Measurements from ENCODE around the gene LRCH1.

LRCH1 gene

GRCh38 chr13:46672338-46673090 lies 119.5 kb downstream of the LRCH1 start:
- DNase-seq: no peak
- Histone ChIP-seq H3K9me3 (ENCODE audit: control extremely low read depth in 1 of 5, control insufficient read depth in 4 of 5, insufficient read depth in 2 of 5, low read depth in 1 of 5, low read length in 4 of 5) (peaks cover 0 to 2% (median 0%) of the 10 kb centered on the region in 5 experiments), H3K27me3 (replicated peaks in 2 of 5; ENCODE audit: control insufficient read depth in 4 of 5, insufficient read depth in 5 of 5, low read length in 4 of 5) (no peaks in the 10 kb centered on the region), H3K36me3 (ENCODE audit: control insufficient read depth in 4 of 4, insufficient read depth in 4 of 4, low read length in 3 of 4) (peaks cover 4 to 22% (median 6%) of the 10 kb centered on the region in 4 experiments), H3K27ac (ENCODE audit: insufficient read depth in 1 of 2, low read depth in 1 of 2, low read length in 2 of 2, poor library complexity in 1 of 2, severe bottlenecking in 2 of 2) (no peak overlapping the region), H3K4me1 (ENCODE audit: control extremely low read depth in 1 of 4, control insufficient read depth in 4 of 4, insufficient read depth in 4 of 4, low read length in 3 of 4) (peaks cover 3 to 28% (median 20%) of the 10 kb centered on the region in 4 experiments), H3K4me3 (ENCODE audit: control insufficient read depth in 1 of 7, extremely low read depth in 1 of 7, insufficient read depth in 4 of 7, low read depth in 2 of 7, low read length in 6 of 7) (no peak overlapping the region)
- 98% methylated on average over 11 of the region's 15 CpGs for WGBS (ENCODE audit: insufficient coverage)
- CTCF ChIA-PET: interaction anchor here (0.7 to 1.6 kb wide), 3 partner anchors 9 to 59 kb away, joined by 3 read pairs; no protein-coding TSS in a partner anchor
- POLR2A ChIA-PET: no interaction called here

DNA sequence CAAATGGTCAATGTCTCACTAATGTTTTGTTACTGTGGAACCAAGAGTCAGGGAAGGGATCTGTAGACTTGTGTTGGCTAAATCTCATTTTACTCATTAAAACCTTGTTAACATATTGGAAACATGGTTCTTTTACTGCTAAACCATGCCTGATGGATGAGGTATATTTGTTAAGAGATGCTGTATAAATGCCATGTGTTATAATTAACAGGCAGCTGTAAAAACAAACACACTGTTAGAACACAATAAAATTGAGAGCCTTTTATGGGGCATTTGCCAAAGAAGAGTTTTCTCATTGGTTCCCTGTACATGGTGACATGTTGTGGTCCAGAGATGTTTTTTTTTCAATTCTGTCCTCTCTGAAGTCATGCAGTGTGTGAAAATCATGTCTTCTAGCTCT lies 122.0 kb downstream of the LRCH1 start:
- Histone ChIP-seq H3K36me3 (ENCODE audit: control insufficient read depth in 4 of 4, insufficient read depth in 4 of 4, low read length in 3 of 4) (peaks cover 4 to 18% (median 6%) of the 10 kb centered on the region in 4 experiments), H3K27me3 (replicated peaks in 2 of 5; ENCODE audit: control insufficient read depth in 4 of 5, insufficient read depth in 5 of 5, low read length in 4 of 5) (no peaks in the 10 kb centered on the region), H3K9me3 (ENCODE audit: control extremely low read depth in 1 of 5, control insufficient read depth in 4 of 5, insufficient read depth in 2 of 5, low read depth in 1 of 5, low read length in 4 of 5) (peaks cover 0 to 2% (median 0%) of the 10 kb centered on the region in 5 experiments), H3K4me3 (ENCODE audit: control insufficient read depth in 1 of 7, extremely low read depth in 1 of 7, insufficient read depth in 4 of 7, low read depth in 2 of 7, low read length in 6 of 7) (no peak overlapping the region), H3K27ac (ENCODE audit: insufficient read depth in 1 of 2, low read depth in 1 of 2, low read length in 2 of 2, poor library complexity in 1 of 2, severe bottlenecking in 2 of 2) (no peak overlapping the region), H3K4me1 (ENCODE audit: control extremely low read depth in 1 of 4, control insufficient read depth in 4 of 4, insufficient read depth in 4 of 4, low read length in 3 of 4) (peaks cover 7 to 16% (median 12%) of the 10 kb centered on the region in 4 experiments)
- no peak for DNase-seq
- ChIA-PET CTCF (interaction anchor here (1.1 to 1.4 kb wide), 3 partner anchors 10 to 122 kb away, joined by 3 to 5 read pairs (median 3); partner anchors contain the start of gene LRCH1), POLR2A (no interaction called here)

DNA sequence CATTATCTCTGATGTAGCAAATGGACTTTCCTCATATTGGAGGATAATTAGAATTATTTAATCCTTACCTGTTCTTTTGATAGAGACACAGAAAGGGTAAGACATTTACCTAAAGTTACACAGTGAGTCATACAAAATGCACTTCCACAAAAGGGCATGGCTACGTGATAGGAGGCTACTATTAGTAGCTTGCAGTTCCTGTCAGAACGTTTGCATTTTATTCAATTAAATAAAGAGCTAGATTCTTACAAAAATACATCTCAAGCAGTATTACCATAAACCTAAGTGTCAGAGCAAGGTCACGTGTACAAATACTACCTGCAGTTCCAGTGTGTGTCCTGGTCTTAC lies 123.4 kb downstream of the LRCH1 start:
- ChIA-PET POLR2A (no interaction called here), CTCF (no interaction called here)
- Histone ChIP-seq H3K4me3 (ENCODE audit: control insufficient read depth in 1 of 7, extremely low read depth in 1 of 7, insufficient read depth in 4 of 7, low read depth in 2 of 7, low read length in 6 of 7) (no peak overlapping the region), H3K4me1 (ENCODE audit: control extremely low read depth in 1 of 4, control insufficient read depth in 4 of 4, insufficient read depth in 4 of 4, low read length in 3 of 4) (peaks cover 13 to 24% (median 17%) of the 10 kb centered on the region in 4 experiments), H3K9me3 (ENCODE audit: control extremely low read depth in 1 of 5, control insufficient read depth in 4 of 5, insufficient read depth in 2 of 5, low read depth in 1 of 5, low read length in 4 of 5) (peaks cover 0 to 2% (median 0%) of the 10 kb centered on the region in 5 experiments), H3K36me3 (ENCODE audit: control insufficient read depth in 4 of 4, insufficient read depth in 4 of 4, low read length in 3 of 4) (peaks cover 4 to 8% (median 5%) of the 10 kb centered on the region in 4 experiments), H3K27me3 (replicated peaks in 2 of 5; ENCODE audit: control insufficient read depth in 4 of 5, insufficient read depth in 5 of 5, low read length in 4 of 5) (no peaks in the 10 kb centered on the region), H3K27ac (ENCODE audit: insufficient read depth in 1 of 2, low read depth in 1 of 2, low read length in 2 of 2, poor library complexity in 1 of 2, severe bottlenecking in 2 of 2) (no peak overlapping the region)
- WGBS (ENCODE audit: insufficient coverage): 83% methylated on average over 3 of the region's 3 CpGs
- DNase-seq: no peak

DNA sequence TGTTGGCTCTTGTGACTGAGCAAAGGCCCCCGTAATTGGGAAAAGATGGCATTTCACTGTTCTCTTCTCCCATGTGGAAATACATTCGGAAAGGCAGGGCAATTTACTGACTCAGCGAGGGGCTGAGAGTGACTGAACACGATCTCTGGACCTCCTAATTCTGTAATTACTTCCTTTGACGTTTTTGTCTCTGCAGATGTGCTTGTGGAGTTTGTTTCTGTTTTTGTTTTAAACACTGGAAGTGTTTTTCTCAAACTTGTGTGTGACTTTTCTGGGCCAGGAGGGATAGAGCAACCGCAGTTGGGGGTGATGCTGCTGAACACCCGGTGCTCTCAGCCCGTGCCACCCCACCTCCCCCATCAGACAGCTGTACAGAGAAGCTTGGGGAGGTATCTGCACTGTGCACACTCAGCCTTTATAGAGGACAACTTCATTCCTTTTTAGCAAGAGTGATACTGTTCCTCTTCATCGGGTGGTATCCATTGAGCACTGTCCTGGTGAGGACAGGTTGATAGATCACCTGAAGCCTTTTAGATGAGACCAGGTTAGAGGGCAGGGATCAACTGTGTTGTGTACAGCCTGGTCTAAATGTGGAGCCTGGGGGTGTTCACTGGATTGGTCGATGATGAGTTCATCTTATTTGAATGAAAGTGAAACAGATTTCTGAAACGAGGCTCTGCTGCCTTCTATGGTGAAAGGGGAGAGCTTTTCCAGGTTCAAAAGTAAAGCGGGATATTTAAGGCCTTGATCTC lies 126.6 kb downstream of the LRCH1 start:
- POLR2A ChIA-PET: interaction anchor here (0.9 kb wide), 1 partner anchor 96 kb away, joined by 3 read pairs; no protein-coding TSS in a partner anchor

DNA sequence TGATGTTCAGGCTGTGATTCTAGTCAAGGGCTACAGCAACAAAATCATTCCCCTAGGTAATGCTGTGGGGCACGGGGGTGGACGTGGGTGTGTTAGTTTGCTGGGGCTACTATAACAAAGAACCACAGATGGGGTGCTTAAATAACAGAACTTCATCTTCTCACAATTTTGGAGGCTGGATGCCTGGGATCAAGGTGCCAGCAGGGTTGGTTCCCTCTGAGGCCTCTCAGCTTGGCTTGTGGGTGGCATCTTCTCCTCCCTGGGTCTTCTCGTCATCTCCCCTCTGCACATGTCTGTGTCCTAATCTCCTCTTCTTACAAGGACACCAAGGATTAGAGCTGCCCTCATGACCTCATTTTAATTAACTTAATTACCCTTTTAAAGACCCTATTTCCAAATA lies 129.0 kb downstream of the LRCH1 start:
- POLR2A ChIA-PET: no interaction called here
- DNase-seq: no peak
- no peaks in the 10 kb centered on the region for H3K9me3 ChIP-seq (ENCODE audit: control extremely low read depth in 1 of 5, control insufficient read depth in 4 of 5, insufficient read depth in 2 of 5, low read depth in 1 of 5, low read length in 4 of 5)
- H3K27me3 ChIP-seq (replicated peaks in 2 of 5; ENCODE audit: control insufficient read depth in 4 of 5, insufficient read depth in 5 of 5, low read length in 4 of 5): no peaks in the 10 kb centered on the region
- peaks cover 22 to 36% (median 28%) of the 10 kb centered on the region in 4 experiments for H3K4me1 ChIP-seq (ENCODE audit: control extremely low read depth in 1 of 4, control insufficient read depth in 4 of 4, insufficient read depth in 4 of 4, low read length in 3 of 4)
- no peak overlapping the region for H3K27ac ChIP-seq (ENCODE audit: insufficient read depth in 1 of 2, low read depth in 1 of 2, low read length in 2 of 2, poor library complexity in 1 of 2, severe bottlenecking in 2 of 2)
- H3K4me3 ChIP-seq (ENCODE audit: control insufficient read depth in 1 of 7, extremely low read depth in 1 of 7, insufficient read depth in 4 of 7, low read depth in 2 of 7, low read length in 6 of 7): no peak overlapping the region
- 92% methylated on average over 2 of the region's 3 CpGs for WGBS (ENCODE audit: insufficient coverage)
- H3K36me3 ChIP-seq (ENCODE audit: control insufficient read depth in 4 of 4, insufficient read depth in 4 of 4, low read length in 3 of 4): peaks cover 0 to 14% (median 4%) of the 10 kb centered on the region in 4 experiments
- CTCF ChIA-PET: interaction anchor here (1.0 to 1.2 kb wide), 2 partner anchors 16 to 130 kb away, joined by 3 to 5 read pairs; no protein-coding TSS in a partner anchor

More for the DNA sequence above, 126.6 kb downstream of the LRCH1 start:
- CTCF ChIA-PET: interaction anchor here (0.7 to 3.5 kb wide), 10 partner anchors 8 to 131 kb away, joined by 3 to 17 read pairs (median 4); no protein-coding TSS in a partner anchor
- H3K4me3 ChIP-seq (ENCODE audit: control insufficient read depth in 1 of 7, extremely low read depth in 1 of 7, insufficient read depth in 4 of 7, low read depth in 2 of 7, low read length in 6 of 7): peak overlapping the region in 6 of 7 experiments; percentile 25 to 75 (median 48)
- H3K4me1 ChIP-seq (ENCODE audit: control extremely low read depth in 1 of 4, control insufficient read depth in 4 of 4, insufficient read depth in 4 of 4, low read length in 3 of 4): peaks cover 22 to 40% (median 29%) of the 10 kb centered on the region in 4 experiments
- DNase-seq: peak; percentile 75 to 95 (median 92)
- H3K27me3 ChIP-seq (replicated peaks in 2 of 5; ENCODE audit: control insufficient read depth in 4 of 5, insufficient read depth in 5 of 5, low read length in 4 of 5): no peaks in the 10 kb centered on the region
- WGBS (ENCODE audit: insufficient coverage): 29% methylated on average over 7 of the region's 12 CpGs
- no peaks in the 10 kb centered on the region for H3K9me3 ChIP-seq (ENCODE audit: control extremely low read depth in 1 of 5, control insufficient read depth in 4 of 5, insufficient read depth in 2 of 5, low read depth in 1 of 5, low read length in 4 of 5)
- peaks cover 0 to 6% (median 2%) of the 10 kb centered on the region in 4 experiments for H3K36me3 ChIP-seq (ENCODE audit: control insufficient read depth in 4 of 4, insufficient read depth in 4 of 4, low read length in 3 of 4)
- H3K27ac ChIP-seq (ENCODE audit: insufficient read depth in 1 of 2, low read depth in 1 of 2, low read length in 2 of 2, poor library complexity in 1 of 2, severe bottlenecking in 2 of 2): peak overlapping the region; percentile 28 to 75

DNA sequence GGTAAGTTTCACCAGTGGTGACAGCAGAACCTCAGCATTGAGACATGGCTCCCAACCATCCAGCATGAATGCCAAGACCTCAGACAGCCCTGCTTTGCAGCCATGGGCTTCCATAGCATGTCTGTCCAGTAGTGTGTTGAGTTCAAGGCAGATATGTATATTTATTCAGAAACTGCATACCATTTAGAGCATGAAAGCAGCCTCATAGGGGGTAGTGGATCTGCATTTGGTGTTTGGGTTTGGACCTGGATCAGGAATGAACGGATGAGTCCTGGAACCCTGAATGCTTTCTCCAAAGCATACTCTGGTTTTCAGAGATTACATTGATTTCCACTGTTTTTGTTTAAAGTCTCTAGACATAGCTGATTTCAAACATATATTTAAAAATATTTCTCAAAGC lies 129.7 kb downstream of the LRCH1 start:
- Histone ChIP-seq H3K27ac (ENCODE audit: insufficient read depth in 1 of 2, low read depth in 1 of 2, low read length in 2 of 2, poor library complexity in 1 of 2, severe bottlenecking in 2 of 2) (no peak overlapping the region), H3K4me1 (ENCODE audit: control extremely low read depth in 1 of 4, control insufficient read depth in 4 of 4, insufficient read depth in 4 of 4, low read length in 3 of 4) (peaks cover 22 to 41% (median 34%) of the 10 kb centered on the region in 4 experiments), H3K4me3 (ENCODE audit: control insufficient read depth in 1 of 7, extremely low read depth in 1 of 7, insufficient read depth in 4 of 7, low read depth in 2 of 7, low read length in 6 of 7) (no peak overlapping the region), H3K36me3 (ENCODE audit: control insufficient read depth in 4 of 4, insufficient read depth in 4 of 4, low read length in 3 of 4) (peaks cover 0 to 14% (median 4%) of the 10 kb centered on the region in 4 experiments), H3K9me3 (ENCODE audit: control extremely low read depth in 1 of 5, control insufficient read depth in 4 of 5, insufficient read depth in 2 of 5, low read depth in 1 of 5, low read length in 4 of 5) (no peaks in the 10 kb centered on the region), H3K27me3 (replicated peaks in 2 of 5; ENCODE audit: control insufficient read depth in 4 of 5, insufficient read depth in 5 of 5, low read length in 4 of 5) (no peaks in the 10 kb centered on the region)
- CTCF ChIA-PET: interaction anchor here (1.0 to 1.4 kb wide), 2 partner anchors 17 to 68 kb away, joined by 3 read pairs; no protein-coding TSS in a partner anchor
- no peak for DNase-seq
- WGBS (ENCODE audit: insufficient coverage): no CpG with 5 or more reads among the region's 1 CpG
- POLR2A ChIA-PET: no interaction called here

Data from common myeloid progenitor, CD34-positive (primary cell).